PFSK-1 (cell line): ENCODE measurements around the gene PTPN14.

ENCODE experiments used
- POLR2AphosphoS5 ChIP-seq: IDR thresholded peaks from 2 replicates; pipeline ENCODE4 v1.6.1; 2012; ENCODE audit warnings: low read depth, mild to moderate bottlenecking, control low read depth, low read length, moderate library complexity
- SIN3A ChIP-seq: IDR thresholded peaks from 2 replicates; pipeline ENCODE4 v1.6.1; 2012; ENCODE audit warnings: mild to moderate bottlenecking, low read length, moderate library complexity, borderline replicate concordance; ENCODE audit not compliant: insufficient read depth
- TF ChIP-seq, protein P1 (sequence below), 2 experiments: IDR thresholded peaks; 2 replicates each; pipeline versions ENCODE4 v1.6.1 to v1.8.0; 2011 to 2012; ENCODE audit warnings: low read depth in 2 of 2, low read length in 2 of 2, control low read depth in 1 of 2, inconsistent platforms in 1 of 2, mild to moderate bottlenecking in 1 of 2, moderate library complexity in 1 of 2; ENCODE audit not compliant: insufficient read depth in 1 of 2

- no peak for TF ChIP-seq SIN3A
- TF ChIP-seq, protein P1, sequence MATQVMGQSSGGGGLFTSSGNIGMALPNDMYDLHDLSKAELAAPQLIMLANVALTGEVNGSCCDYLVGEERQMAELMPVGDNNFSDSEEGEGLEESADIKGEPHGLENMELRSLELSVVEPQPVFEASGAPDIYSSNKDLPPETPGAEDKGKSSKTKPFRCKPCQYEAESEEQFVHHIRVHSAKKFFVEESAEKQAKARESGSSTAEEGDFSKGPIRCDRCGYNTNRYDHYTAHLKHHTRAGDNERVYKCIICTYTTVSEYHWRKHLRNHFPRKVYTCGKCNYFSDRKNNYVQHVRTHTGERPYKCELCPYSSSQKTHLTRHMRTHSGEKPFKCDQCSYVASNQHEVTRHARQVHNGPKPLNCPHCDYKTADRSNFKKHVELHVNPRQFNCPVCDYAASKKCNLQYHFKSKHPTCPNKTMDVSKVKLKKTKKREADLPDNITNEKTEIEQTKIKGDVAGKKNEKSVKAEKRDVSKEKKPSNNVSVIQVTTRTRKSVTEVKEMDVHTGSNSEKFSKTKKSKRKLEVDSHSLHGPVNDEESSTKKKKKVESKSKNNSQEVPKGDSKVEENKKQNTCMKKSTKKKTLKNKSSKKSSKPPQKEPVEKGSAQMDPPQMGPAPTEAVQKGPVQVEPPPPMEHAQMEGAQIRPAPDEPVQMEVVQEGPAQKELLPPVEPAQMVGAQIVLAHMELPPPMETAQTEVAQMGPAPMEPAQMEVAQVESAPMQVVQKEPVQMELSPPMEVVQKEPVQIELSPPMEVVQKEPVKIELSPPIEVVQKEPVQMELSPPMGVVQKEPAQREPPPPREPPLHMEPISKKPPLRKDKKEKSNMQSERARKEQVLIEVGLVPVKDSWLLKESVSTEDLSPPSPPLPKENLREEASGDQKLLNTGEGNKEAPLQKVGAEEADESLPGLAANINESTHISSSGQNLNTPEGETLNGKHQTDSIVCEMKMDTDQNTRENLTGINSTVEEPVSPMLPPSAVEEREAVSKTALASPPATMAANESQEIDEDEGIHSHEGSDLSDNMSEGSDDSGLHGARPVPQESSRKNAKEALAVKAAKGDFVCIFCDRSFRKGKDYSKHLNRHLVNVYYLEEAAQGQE (IDR thresholded peaks at IDR 0.05; ENCODE audit: insufficient read depth in 1 of 2, low read depth in 2 of 2, low read length in 2 of 2) = no peak
- no peak for TF ChIP-seq POLR2AphosphoS5
These were observed 233.0 kb downstream of the PTPN14 start for GRCh38 chr1:214318356-214318755.
